HEK293 (cell line): ENCODE data around the gene PI4KA.
"Not testable (repeated sequence)": the region's sequence is repeated elsewhere in the genome, so short reads cannot be mapped to it uniquely, and the experiment has no call there.

Experiments used
- CTCF ChIA-PET: fragments of 350-600 bp; formaldehyde crosslinking; extraction: SDS; loops from one replicate; lab custom pipeline; 2021; ENCODE audit warnings: antibody characterized with exemption; lab: Yijun Ruan, JAX
- POLR2A ChIA-PET: fragments of 300-600 bp; formaldehyde crosslinking; extraction: SDS; loops from one replicate; lab custom pipeline; 2020; ENCODE audit warnings: antibody characterized with exemption, inconsistent platforms; lab: Yijun Ruan, JAX
- H3K27ac ChIP-seq: fragments of 200-500 bp; sonication (Bioruptor generic); 2 replicates; pipeline ENCODE4 v1.5.1; 2014; ENCODE audit warnings: low read depth, low read length, control low read depth, inconsistent platforms; ENCODE audit errors: extremely low read depth
- H3K36me3 ChIP-seq, 2 experiments: fragments of 200-500 bp in 1 of 2; sonication (Bioruptor generic) in 1 of 2; 1 replicate in 1 of 2; 2 replicates in 1 of 2; pipeline ENCODE4 v1.5.1; 2014 to 2017; ENCODE audit warnings: inconsistent platforms in 2 of 2, low read length in 2 of 2; ENCODE audit not compliant: control insufficient read depth in 2 of 2, insufficient read depth in 1 of 2
- H3K4me1 ChIP-seq: fragments of 200-500 bp; sonication (Bioruptor generic); 2 replicates; pipeline ENCODE4 v1.5.1; 2014; ENCODE audit warnings: mild to moderate bottlenecking, low read length, inconsistent platforms; ENCODE audit not compliant: control insufficient read depth, insufficient read depth
- H3K4me3 ChIP-seq: 2 replicates; pipeline ENCODE4 v1.5.1; 2011; ENCODE audit warnings: low read depth, mild to moderate bottlenecking, control low read depth, low read length, moderate library complexity
- H3K9me3 ChIP-seq: fragments of 200-500 bp; sonication (Bioruptor generic); 2 replicates; pipeline ENCODE4 v1.5.1; 2014; ENCODE audit warnings: low read depth, low read length, inconsistent platforms; ENCODE audit not compliant: control insufficient read depth, insufficient read depth
- CTCF ChIP-seq: fragments of 450-650 bp; formaldehyde crosslinking; IDR thresholded peaks from 2 replicates; pipeline ENCODE4 v1.5.1; 2016; ENCODE audit warnings: missing biosample characterization, missing genetic modification characterization
- EGR2 ChIP-seq: fragments of 450-650 bp; formaldehyde crosslinking; IDR thresholded peaks from 2 replicates; pipeline ENCODE4 v1.5.1; 2016; ENCODE audit warnings: low read depth, missing biosample characterization, missing genetic modification characterization
- KLF1 ChIP-seq: fragments of 450-650 bp; formaldehyde crosslinking; IDR thresholded peaks from 2 replicates; pipeline ENCODE4 v1.5.1; 2016; ENCODE audit warnings: missing biosample characterization, missing genetic modification characterization
- KLF9 ChIP-seq: fragments of 450-650 bp; formaldehyde crosslinking; IDR thresholded peaks from 2 replicates; pipeline ENCODE4 v1.5.1; 2016; ENCODE audit warnings: missing biosample characterization, missing genetic modification characterization, low read depth
- ZBTB17 ChIP-seq: fragments of 450-650 bp; formaldehyde crosslinking; IDR thresholded peaks from 2 replicates; pipeline ENCODE4 v1.5.1; 2016; ENCODE audit warnings: missing biosample characterization, missing genetic modification characterization
- ZEB2 ChIP-seq: fragments of 450-650 bp; formaldehyde crosslinking; IDR thresholded peaks from 2 replicates; pipeline ENCODE4 v1.5.1; 2016; ENCODE audit warnings: missing biosample characterization, missing genetic modification characterization
- ZFP69B ChIP-seq: fragments of 450-650 bp; formaldehyde crosslinking; IDR thresholded peaks from 2 replicates; pipeline ENCODE4 v1.5.1; 2016; ENCODE audit warnings: missing biosample characterization, missing genetic modification characterization
- ZNF335 ChIP-seq: fragments of 450-650 bp; formaldehyde crosslinking; conservative IDR thresholded peaks from 2 replicates; pipeline ENCODE4 v1.5.1; 2016; ENCODE audit warnings: missing biosample characterization, missing genetic modification characterization
- ZNF629 ChIP-seq: fragments of 450-650 bp; formaldehyde crosslinking; IDR thresholded peaks from 2 replicates; pipeline ENCODE4 v1.5.1; 2017; ENCODE audit warnings: missing biosample characterization, missing genetic modification characterization
- ZXDB ChIP-seq: fragments of 450-650 bp; formaldehyde crosslinking; IDR thresholded peaks from 2 replicates; pipeline ENCODE4 v1.5.1; 2016; ENCODE audit warnings: missing biosample characterization, missing genetic modification characterization
- TF ChIP-seq, protein P1 (sequence below): fragments of 450-650 bp; formaldehyde crosslinking; conservative IDR thresholded peaks from 2 replicates; pipeline ENCODE4 v1.5.1; 2016; ENCODE audit warnings: low read depth, missing biosample characterization, missing genetic modification characterization
- TF ChIP-seq, protein P2 (sequence below): fragments of 450-650 bp; formaldehyde crosslinking; IDR thresholded peaks from 2 replicates; pipeline ENCODE4 v1.5.1; 2017; ENCODE audit warnings: missing biosample characterization, missing genetic modification characterization
- TF ChIP-seq, protein P3 (sequence below): fragments of 450-650 bp; formaldehyde crosslinking; IDR thresholded peaks from 2 replicates; pipeline ENCODE4 v1.5.1; 2016; ENCODE audit warnings: missing biosample characterization, missing genetic modification characterization
- TF ChIP-seq, protein P4 (sequence below): fragments of 450-650 bp; formaldehyde crosslinking; optimal IDR thresholded peaks from 2 replicates; pipeline ENCODE3; 2016; ENCODE audit warnings: missing biosample characterization, mild to moderate bottlenecking, missing genetic modification characterization
- TF ChIP-seq, protein P5 (sequence below): fragments of 450-650 bp; formaldehyde crosslinking; IDR thresholded peaks from 2 replicates; pipeline ENCODE4 v1.5.1; 2016; ENCODE audit warnings: missing biosample characterization, missing genetic modification characterization

Gene PI4KA

DNA sequence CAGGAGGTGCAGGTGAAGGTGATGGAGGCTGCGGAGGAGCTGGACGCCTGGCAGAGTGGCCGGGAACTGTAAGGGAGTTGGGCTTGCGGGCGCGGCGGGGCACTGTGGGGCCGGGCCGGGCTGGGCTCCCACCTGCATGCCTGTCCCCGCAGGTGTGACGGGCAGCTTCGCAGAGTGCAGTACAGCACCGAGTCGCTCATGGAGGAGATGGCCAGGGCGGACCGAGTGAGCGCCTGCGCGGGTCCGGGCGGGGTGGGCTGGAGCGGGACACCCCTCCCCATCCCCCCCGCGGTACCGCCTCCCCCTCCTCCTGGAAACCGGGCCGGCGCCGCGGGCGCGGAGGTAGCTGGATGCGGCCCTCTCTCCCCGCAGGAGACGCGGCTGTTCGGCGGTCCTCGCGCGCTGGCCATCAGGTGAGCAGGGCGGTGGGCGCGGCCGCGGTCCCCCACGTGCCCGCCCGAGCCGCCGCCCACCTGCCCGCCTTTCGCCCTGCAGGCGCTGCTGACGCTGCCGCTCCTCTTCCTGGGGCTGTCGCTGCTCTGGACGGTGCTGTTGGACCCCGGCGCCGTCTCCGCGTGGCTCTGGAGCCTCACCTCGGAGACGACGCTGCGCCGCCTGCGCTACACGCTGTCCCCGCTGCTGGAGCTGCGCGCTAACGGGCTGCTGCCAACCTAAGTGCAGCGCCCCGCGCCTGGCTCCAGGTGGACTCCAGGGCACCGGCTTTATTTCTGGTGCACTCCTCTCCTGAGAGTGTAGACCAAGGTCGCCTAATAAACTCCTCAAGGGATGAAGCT is 154.6 kb downstream of the PI4KA start (continued):
- TF ChIP-seq CTCF (tag by site-specific recombination) = peak; percentile 70
- TF ChIP-seq EGR2 (tag by site-specific recombination) = 0 out of 2 replicates have a peak, but pooled peaks have one; percentile 11
- 0 out of 2 replicates have a peak, but pooled peaks have one; percentile 25 for TF ChIP-seq ZFP69B (tag by site-specific recombination)

DNA sequence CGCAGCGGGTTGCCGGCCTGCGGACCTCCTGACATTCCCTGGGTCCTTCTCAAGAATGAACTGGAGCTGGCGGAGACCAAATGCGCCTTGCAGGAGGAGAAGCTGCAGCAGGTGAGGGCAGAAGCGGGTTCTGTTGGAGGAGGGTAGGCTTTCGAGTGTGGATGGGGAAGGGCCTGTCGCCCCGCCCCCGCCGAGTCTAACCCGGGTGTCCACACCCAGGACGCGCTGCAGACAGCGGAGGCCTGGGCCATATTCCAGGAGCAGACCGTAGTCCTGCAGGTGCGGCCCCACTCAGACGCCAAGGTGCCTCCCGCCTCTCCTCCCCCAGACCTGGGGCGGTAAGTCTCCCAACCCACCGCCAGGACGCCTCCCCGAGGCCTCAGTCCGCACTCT is 155.2 kb downstream of the PI4KA start:
- POLR2A ChIA-PET = interaction anchor here (0.6 to 1.3 kb wide), 5 partner anchors 74 to 910 kb away, joined by 3 to 5 read pairs (median 3); partner anchors contain the start of genes DGCR6L and THAP7
- CTCF ChIA-PET, H3K9me3 ChIP-seq, H3K27ac ChIP-seq, H3K4me1 ChIP-seq, H3K36me3 ChIP-seq: not testable (repeated sequence)
- H3K4me3 ChIP-seq = peak overlapping the region; percentile 24

- H3K9me3 ChIP-seq, H3K4me1 ChIP-seq, H3K36me3 ChIP-seq, CTCF ChIA-PET: not testable (repeated sequence)
- peak overlapping the region; percentile 41; the same call in 1 of the 2 replicates for H3K27ac ChIP-seq
- H3K4me3 ChIP-seq = peak overlapping the region; percentile 55
- POLR2A ChIA-PET = interaction anchor here (0.6 to 1.3 kb wide), 5 partner anchors 75 to 910 kb away, joined by 3 to 5 read pairs (median 3); partner anchors contain the start of genes DGCR6L and THAP7
- TF ChIP-seq, protein P1, sequence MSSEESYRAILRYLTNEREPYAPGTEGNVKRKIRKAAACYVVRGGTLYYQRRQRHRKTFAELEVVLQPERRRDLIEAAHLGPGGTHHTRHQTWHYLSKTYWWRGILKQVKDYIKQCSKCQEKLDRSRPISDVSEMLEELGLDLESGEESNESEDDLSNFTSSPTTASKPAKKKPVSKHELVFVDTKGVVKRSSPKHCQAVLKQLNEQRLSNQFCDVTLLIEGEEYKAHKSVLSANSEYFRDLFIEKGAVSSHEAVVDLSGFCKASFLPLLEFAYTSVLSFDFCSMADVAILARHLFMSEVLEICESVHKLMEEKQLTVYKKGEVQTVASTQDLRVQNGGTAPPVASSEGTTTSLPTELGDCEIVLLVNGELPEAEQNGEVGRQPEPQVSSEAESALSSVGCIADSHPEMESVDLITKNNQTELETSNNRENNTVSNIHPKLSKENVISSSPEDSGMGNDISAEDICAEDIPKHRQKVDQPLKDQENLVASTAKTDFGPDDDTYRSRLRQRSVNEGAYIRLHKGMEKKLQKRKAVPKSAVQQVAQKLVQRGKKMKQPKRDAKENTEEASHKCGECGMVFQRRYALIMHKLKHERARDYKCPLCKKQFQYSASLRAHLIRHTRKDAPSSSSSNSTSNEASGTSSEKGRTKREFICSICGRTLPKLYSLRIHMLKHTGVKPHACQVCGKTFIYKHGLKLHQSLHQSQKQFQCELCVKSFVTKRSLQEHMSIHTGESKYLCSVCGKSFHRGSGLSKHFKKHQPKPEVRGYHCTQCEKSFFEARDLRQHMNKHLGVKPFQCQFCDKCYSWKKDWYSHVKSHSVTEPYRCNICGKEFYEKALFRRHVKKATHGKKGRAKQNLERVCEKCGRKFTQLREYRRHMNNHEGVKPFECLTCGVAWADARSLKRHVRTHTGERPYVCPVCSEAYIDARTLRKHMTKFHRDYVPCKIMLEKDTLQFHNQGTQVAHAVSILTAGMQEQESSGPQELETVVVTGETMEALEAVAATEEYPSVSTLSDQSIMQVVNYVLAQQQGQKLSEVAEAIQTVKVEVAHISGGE (tag by site-specific recombination) = peak; percentile 71; the same call in 1 of the 2 replicates
- TF ChIP-seq KLF9 (tag by site-specific recombination) (peak; percentile 88), ZNF335 (tag by site-specific recombination) (peak; percentile 75), KLF1 (0 out of 2 replicates have a peak, but pooled peaks have one; percentile 55), ZNF629 (tag by site-specific recombination) (peak; percentile 23; the same call in 1 of the 2 replicates), ZXDB (tag by site-specific recombination) (peak; percentile 59; the same call in 1 of the 2 replicates), ZBTB17 (peak; percentile 82), ZEB2 (peak; percentile 84)
- TF ChIP-seq, protein P2, sequence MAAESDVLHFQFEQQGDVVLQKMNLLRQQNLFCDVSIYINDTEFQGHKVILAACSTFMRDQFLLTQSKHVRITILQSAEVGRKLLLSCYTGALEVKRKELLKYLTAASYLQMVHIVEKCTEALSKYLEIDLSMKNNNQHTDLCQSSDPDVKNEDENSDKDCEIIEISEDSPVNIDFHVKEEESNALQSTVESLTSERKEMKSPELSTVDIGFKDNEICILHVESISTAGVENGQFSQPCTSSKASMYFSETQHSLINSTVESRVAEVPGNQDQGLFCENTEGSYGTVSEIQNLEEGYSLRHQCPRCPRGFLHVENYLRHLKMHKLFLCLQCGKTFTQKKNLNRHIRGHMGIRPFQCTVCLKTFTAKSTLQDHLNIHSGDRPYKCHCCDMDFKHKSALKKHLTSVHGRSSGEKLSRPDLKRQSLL (tag by site-specific recombination) = peak; percentile 97; the same call in 1 of the 2 replicates
- TF ChIP-seq, protein P3, sequence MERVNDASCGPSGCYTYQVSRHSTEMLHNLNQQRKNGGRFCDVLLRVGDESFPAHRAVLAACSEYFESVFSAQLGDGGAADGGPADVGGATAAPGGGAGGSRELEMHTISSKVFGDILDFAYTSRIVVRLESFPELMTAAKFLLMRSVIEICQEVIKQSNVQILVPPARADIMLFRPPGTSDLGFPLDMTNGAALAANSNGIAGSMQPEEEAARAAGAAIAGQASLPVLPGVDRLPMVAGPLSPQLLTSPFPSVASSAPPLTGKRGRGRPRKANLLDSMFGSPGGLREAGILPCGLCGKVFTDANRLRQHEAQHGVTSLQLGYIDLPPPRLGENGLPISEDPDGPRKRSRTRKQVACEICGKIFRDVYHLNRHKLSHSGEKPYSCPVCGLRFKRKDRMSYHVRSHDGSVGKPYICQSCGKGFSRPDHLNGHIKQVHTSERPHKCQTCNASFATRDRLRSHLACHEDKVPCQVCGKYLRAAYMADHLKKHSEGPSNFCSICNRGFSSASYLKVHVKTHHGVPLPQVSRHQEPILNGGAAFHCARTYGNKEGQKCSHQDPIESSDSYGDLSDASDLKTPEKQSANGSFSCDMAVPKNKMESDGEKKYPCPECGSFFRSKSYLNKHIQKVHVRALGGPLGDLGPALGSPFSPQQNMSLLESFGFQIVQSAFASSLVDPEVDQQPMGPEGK = peak; percentile 68
- TF ChIP-seq, protein P4, sequence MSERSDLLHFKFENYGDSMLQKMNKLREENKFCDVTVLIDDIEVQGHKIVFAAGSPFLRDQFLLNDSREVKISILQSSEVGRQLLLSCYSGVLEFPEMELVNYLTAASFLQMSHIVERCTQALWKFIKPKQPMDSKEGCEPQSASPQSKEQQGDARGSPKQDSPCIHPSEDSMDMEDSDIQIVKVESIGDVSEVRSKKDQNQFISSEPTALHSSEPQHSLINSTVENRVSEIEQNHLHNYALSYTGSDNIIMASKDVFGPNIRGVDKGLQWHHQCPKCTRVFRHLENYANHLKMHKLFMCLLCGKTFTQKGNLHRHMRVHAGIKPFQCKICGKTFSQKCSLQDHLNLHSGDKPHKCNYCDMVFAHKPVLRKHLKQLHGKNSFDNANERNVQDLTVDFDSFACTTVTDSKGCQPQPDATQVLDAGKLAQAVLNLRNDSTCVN (tag by site-specific recombination) = peak; percentile 91
- TF ChIP-seq, protein P5, sequence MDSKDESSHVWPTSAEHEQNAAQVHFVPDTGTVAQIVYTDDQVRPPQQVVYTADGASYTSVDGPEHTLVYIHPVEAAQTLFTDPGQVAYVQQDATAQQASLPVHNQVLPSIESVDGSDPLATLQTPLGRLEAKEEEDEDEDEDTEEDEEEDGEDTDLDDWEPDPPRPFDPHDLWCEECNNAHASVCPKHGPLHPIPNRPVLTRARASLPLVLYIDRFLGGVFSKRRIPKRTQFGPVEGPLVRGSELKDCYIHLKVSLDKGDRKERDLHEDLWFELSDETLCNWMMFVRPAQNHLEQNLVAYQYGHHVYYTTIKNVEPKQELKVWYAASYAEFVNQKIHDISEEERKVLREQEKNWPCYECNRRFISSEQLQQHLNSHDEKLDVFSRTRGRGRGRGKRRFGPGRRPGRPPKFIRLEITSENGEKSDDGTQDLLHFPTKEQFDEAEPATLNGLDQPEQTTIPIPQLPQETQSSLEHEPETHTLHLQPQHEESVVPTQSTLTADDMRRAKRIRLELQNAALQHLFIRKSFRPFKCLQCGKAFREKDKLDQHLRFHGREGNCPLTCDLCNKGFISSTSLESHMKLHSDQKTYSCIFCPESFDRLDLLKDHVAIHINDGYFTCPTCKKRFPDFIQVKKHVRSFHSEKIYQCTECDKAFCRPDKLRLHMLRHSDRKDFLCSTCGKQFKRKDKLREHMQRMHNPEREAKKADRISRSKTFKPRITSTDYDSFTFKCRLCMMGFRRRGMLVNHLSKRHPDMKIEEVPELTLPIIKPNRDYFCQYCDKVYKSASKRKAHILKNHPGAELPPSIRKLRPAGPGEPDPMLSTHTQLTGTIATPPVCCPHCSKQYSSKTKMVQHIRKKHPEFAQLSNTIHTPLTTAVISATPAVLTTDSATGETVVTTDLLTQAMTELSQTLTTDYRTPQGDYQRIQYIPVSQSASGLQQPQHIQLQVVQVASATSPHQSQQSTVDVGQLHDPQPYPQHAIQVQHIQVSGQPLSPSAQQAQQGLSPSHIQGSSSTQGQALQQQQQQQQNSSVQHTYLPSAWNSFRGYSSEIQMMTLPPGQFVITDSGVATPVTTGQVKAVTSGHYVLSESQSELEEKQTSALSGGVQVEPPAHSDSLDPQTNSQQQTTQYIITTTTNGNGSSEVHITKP (tag by site-specific recombination) = peak; percentile 80
Measured at GRCh38 chr22:20702546-20703413, 155.8 kb downstream of the PI4KA start.
